Stimulated activated CD8-positive, alpha-beta memory T cell treated with anti-CD3 and anti-CD28 coated beads, Interleukin-12 subunit alpha, Interleukin-12 subunit beta, amount 100 ng/mL, for 24 hours (primary cell): ENCODE data around the gene PLAC1.

Experiments
- DNase-seq: peaks from one replicate; pipeline ENCODE4 v3.0.0-alpha.2; 2020; ENCODE audit errors: extremely low read depth

PLAC1 gene

DNA sequence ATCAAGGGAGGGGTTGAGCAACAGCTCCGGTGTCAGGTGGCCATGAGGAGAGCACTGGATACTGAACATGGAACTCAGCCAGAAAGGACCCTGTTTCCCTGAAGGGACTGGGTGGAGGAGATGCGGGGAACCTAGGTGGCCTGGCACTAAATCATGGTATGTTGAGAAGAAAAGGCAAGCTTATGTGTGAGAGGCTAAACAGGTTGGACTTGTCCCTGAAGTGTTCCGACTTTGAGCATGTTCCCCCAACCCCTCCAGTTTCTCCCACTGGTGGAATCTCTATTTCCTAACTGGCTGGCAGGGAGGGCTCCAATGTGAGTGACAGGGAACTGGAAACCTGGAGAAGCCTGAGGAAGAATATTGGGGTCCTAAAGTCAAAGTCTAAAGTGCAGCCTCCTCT is 69.5 kb downstream of the PLAC1 start:
- DNase-seq, result no peak

- DNase-seq, result no peak
Measured at GRCh38 chrX:134580907-134581306, 77.4 kb downstream of the PLAC1 start.

- no peak for DNase-seq
Measured at GRCh38 chrX:134573683-134574035, 84.6 kb downstream of the PLAC1 start.

- DNase-seq, result no peak
Measured at GRCh38 chrX:134572816-134573682, 85.2 kb downstream of the PLAC1 start.

- DNase-seq, result no peak
Measured at GRCh38 chrX:134571796-134572195, 86.5 kb downstream of the PLAC1 start.

GRCh38 chrX:134570899-134571298 is 87.4 kb downstream of the PLAC1 start:
- DNase-seq, result no peak

- no peak for DNase-seq
Measured at GRCh38 chrX:134570509-134570846, 87.8 kb downstream of the PLAC1 start.

- DNase-seq, result no peak
Measured at GRCh38 chrX:134569306-134569705, 89.0 kb downstream of the PLAC1 start.

GRCh38 chrX:134568285-134569016 is 89.8 kb downstream of the PLAC1 start:
- no peak for DNase-seq

GRCh38 chrX:134566506-134566905 is 91.8 kb downstream of the PLAC1 start:
- no peak for DNase-seq

- DNase-seq, result no peak
Measured at GRCh38 chrX:134562002-134562401, 96.3 kb downstream of the PLAC1 start.

DNA sequence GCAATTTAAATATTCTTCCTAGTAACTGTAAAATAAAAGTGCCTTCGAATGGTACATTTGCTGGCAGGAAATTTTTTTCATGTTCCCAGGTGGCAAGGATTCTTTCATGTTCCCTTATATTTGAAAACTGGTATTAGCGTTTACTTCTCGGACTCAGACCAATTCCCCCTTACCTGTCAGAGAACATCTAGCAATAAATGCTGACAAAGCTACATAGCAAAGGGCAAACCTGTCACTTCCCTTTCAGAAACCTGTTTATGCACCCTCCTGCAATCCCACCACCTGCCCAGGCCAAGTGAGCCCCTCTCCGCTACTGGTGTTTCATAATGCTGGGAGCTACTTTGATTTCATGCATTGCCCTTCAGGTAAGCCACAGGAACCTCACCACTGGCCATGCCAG is 100.1 kb downstream of the PLAC1 start:
- no peak for DNase-seq

GRCh38 chrX:134554291-134554690 is 104.0 kb downstream of the PLAC1 start:
- DNase-seq, result no peak

GRCh38 chrX:134552351-134552750 is 105.9 kb downstream of the PLAC1 start:
- no peak for DNase-seq

DNA sequence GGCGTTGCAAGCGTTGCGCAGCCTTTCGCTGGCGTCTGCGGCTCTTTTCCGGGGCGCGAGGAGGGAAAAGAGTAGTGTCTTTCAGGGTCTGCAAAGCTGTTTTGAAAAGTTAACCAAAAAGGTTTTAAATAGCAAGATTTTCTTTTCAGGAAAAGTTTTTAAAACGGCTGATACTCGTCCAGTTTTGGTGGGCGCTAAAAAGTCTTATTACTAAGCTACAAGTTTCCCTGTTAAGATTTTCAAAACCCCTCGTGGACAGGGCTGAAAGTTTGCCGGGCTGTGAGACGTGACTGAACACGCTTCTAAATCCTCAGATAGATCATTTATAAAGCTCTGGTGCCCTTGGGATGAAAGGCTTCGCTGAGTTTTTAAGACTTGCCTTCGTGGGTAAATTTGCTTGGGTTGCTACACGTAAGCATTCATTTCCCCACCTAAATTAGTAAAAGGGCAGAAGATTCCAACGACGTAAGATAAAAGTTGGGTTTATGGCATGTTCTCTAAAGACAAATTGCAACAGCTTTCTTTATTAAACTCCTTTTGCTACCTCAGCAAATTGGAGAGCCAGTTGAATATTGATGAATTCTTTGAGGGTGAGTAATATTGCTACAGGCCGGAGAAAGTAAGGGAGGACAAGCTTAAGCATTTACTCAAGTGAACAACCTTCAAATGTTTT is 106.8 kb downstream of the PLAC1 start:
- no peak for DNase-seq

GRCh38 chrX:134548257-134549201 is 109.7 kb downstream of the PLAC1 start:
- DNase-seq, result no peak

GRCh38 chrX:134547047-134547679 is 111.1 kb downstream of the PLAC1 start:
- DNase-seq, result no peak

DNA sequence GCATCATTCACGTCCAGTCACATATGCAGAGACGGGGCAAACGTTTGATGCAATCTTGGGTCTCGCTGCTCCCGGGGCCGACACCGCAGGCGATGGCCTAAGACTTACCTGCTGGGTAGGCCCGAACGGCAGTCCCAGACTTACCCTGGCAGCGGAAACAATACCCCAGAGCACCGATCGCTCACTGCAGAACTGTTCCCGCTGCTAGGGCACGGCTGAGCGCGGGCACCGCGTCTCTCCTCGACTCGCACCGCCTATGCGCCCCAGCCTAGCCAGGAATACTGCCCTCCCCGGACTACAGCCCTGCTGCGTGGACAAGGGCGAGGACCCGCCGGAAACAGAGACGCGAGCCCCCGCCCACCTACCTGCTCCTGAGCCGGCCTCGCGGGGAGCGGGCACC is 112.1 kb downstream of the PLAC1 start:
- DNase-seq, result no peak

DNA sequence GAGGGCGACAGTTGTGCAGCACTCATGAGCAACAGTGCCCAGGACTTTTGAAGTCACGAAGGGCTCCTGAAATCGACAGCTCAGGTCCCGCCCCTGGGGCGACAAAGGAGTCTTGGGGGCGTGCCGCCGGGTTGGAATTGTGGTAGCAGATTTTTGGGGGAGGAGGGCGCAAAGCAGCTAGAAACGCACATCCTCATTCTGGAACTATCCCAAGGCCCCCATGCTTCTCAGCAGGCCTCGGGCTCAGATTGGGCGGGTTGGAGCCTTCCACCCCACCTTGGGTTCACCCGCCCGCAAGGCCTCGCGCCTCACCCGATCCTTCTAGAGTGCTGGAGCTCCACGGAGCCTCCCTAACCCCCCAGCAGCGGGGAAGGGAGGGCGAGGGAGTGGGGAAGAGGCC is 112.8 kb downstream of the PLAC1 start:
- no peak for DNase-seq

- no peak for DNase-seq
Measured at GRCh38 chrX:134544513-134545151, 113.6 kb downstream of the PLAC1 start.

- DNase-seq, result no peak
Measured at GRCh38 chrX:134544135-134544512, 114.1 kb downstream of the PLAC1 start.
